ENCODE measurements around the gene FAM53A. TPM values are rescaled to one million over a fixed set of nuclear protein-coding genes. Genes with fewer than 3 reads are reported as not detected.

Gene FAM53A
- total and polyA plus RNA-seq, 2 experiments from 2014 or later, result 7.1 to 11.8 TPM

DNA sequence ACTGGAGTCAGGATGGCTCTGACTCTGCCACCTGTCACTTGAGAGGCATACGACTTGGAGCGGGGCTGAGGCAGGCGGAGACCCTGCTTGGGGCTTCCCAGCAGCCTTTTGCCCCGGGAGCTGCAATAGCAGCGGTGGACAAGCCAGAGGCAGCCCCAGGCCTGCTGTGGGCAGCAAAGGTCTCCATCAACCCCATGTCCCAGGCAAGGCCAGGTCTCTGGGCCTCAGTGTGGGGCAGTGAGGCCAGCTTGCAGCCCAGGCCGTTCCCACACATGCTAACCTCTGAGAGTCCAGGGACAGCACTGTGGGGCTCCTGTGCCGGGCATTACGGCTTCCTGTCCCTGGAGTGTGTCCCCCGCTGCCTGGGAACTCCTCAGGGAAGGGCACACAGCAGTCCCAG is 53.0 kb downstream of the FAM53A start:
- H3K27ac ChIP-seq, result no peak overlapping the region
- H3K9me3 ChIP-seq (ENCODE audit: low read depth), result no peaks in the 10 kb centered on the region
- no peaks in the 10 kb centered on the region for H3K36me3 ChIP-seq
- TF ChIP-seq, protein P1, sequence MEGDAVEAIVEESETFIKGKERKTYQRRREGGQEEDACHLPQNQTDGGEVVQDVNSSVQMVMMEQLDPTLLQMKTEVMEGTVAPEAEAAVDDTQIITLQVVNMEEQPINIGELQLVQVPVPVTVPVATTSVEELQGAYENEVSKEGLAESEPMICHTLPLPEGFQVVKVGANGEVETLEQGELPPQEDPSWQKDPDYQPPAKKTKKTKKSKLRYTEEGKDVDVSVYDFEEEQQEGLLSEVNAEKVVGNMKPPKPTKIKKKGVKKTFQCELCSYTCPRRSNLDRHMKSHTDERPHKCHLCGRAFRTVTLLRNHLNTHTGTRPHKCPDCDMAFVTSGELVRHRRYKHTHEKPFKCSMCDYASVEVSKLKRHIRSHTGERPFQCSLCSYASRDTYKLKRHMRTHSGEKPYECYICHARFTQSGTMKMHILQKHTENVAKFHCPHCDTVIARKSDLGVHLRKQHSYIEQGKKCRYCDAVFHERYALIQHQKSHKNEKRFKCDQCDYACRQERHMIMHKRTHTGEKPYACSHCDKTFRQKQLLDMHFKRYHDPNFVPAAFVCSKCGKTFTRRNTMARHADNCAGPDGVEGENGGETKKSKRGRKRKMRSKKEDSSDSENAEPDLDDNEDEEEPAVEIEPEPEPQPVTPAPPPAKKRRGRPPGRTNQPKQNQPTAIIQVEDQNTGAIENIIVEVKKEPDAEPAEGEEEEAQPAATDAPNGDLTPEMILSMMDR (IDR thresholded peaks at IDR 0.05; ENCODE audit: low read depth, low read length), result no peak
- no peaks in the 10 kb centered on the region for H3K4me1 ChIP-seq (ENCODE audit: low read depth)
- H3K27me3 ChIP-seq, result no peaks in the 10 kb centered on the region
- no peak for DNase-seq (ENCODE audit: low read depth in 1 of 2, low spot score in 1 of 2)
- H3K4me3 ChIP-seq, result no peak overlapping the region

DNA sequence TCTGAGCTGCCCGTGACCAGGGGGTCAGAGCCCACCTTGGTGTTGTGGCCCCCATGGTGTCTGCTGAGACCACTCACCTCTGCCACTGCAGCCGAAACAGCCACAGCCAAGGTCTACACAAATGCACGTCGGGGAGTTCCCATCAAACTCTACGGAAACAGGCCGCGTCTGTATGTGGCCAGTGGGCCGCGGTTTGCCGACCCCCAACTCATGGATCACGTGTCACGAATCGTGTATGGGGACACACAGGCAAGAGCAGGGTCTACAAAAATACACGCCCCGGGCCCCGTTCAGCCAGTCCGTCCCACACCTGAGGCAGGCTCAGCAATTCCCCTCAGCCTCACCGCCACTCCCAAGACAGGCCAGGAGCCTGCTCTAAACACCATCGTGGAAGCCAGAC is 53.8 kb downstream of the FAM53A start:
- TF ChIP-seq, protein P1 (IDR thresholded peaks at IDR 0.05; ENCODE audit: low read depth, low read length), result no peak

DNA sequence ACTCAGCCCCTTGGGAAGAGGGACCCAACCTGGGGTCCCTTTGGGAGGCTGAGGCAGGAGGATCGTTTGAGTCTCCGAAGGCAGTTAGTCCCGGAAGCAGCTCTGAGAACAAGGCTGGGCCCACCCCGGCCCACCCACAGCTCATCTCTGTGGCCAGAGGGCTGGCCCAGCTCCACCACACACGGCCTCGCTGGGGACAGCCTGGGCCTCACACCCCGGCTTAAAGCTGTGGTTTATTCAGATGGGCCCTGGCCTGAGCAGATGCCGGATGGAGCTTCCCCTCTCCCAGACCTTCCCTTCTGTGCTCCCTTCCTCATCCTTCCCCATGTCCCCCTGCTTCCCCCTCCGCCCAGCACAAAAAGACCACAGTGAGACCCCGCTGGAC is 54.4 kb downstream of the FAM53A start:
- no peak overlapping the region for H3K27ac ChIP-seq
- H3K36me3 ChIP-seq, result no peaks in the 10 kb centered on the region

More for the DNA sequence above, 53.8 kb downstream of the FAM53A start:
- no peaks in the 10 kb centered on the region for H3K27me3 ChIP-seq
- no peak for DNase-seq (ENCODE audit: low read depth in 1 of 2, low spot score in 1 of 2)
- H3K36me3 ChIP-seq, result no peaks in the 10 kb centered on the region
- H3K27ac ChIP-seq, result no peak overlapping the region
- no peaks in the 10 kb centered on the region for H3K9me3 ChIP-seq (ENCODE audit: low read depth)
- no peaks in the 10 kb centered on the region for H3K4me1 ChIP-seq (ENCODE audit: low read depth)
- H3K4me3 ChIP-seq, result no peak overlapping the region

DNA sequence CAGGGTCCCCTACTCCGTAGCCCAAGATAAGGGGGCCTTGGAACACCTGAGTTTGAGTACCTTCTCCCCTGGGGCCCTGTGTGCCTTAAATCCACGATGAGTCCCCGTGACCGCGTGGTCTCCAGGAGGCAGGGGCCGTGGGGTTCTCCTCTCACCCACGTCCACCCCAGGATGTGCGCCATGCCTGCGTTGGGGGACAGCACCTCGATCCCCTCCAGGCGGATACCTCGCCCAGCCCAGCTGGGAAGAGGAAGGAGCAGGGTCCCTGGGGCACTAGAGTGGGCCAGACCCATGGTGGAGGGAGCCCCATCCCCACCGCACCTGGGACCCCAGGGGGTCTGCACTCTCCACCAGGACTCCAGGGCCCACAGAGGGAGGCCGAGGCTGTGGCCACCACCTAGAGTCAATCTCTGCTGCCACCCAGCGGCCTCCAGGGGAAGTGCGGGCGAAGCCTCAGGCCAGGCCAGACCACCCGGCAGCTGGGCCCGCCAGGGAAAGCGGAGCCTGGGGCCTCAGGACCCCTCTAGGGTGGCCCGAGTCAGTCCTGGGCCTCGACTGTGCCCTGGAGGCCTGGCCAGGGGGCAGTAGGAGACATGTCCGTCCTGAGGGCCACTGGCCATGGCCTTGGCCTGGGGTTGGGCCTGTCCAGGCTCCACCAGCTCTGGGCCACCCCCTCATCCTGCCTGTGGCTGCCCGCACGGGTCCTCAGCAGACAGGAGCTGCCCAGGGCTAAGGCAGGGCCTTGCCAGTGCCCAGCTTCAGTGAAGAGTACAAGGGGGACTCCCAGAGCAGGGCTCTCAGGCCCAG is 55.0 kb downstream of the FAM53A start:
- Histone ChIP-seq H3K4me1 (ENCODE audit: low read depth) (no peaks in the 10 kb centered on the region), H3K27ac (no peak overlapping the region), H3K9me3 (ENCODE audit: low read depth) (no peaks in the 10 kb centered on the region), H3K27me3 (no peaks in the 10 kb centered on the region), H3K4me3 (no peak overlapping the region), H3K36me3 (no peaks in the 10 kb centered on the region)
- TF ChIP-seq, protein P1 (IDR thresholded peaks at IDR 0.05; ENCODE audit: low read depth, low read length), result peak; percentile 94
- peak; percentile 51 to 73 for DNase-seq (ENCODE audit: low read depth in 1 of 2, low spot score in 1 of 2)

More for the DNA sequence above, 54.4 kb downstream of the FAM53A start:
- DNase-seq (ENCODE audit: low read depth in 1 of 2, low spot score in 1 of 2), result no peak
- TF ChIP-seq, protein P1 (IDR thresholded peaks at IDR 0.05; ENCODE audit: low read depth, low read length), result no peak
- Histone ChIP-seq H3K9me3 (ENCODE audit: low read depth) (no peaks in the 10 kb centered on the region), H3K4me1 (ENCODE audit: low read depth) (no peaks in the 10 kb centered on the region), H3K4me3 (no peak overlapping the region), H3K27me3 (no peaks in the 10 kb centered on the region)

DNA sequence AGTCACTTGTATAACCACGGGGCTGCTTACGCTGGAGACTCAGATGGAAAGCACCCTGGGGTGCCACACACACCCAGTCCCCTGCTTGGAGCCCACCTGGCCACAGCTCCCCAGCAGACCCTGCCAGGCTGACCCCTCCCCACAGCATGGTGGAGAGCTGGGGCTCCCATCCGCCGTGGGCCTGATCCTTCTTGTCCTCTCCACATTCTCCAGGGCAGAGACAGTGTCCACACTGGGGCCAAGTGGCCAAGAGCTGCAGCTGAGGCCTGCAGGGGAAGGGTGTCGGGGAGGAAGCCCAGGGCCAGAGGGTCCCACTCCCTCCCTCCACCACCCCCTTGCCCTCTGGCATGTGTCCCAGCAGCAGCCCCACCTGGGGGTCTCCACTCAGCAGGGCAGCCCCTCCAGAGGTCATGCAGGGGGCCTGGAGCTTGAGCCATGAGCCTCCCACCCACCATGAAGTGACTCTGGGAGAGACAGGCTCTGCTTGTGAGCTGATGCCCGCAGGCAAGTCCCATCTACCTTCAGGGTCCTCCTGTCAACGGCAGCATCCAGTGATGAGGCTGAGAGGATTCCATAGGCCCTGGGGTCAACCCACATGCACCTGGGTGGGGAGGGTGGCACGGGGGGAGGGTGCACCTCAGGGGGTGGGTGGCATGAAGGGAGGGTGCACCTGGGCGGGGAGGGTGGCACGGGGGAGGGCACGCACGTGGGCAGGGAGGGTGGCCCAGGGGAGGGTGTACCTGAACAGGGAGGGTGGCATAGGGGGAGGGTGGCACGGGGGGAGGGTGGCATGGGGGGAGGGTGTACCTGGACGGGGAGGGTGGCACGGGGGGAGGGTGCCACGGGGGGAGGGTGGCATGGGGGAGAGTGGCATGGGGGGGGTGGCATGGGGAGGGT is 56.4 kb downstream of the FAM53A start:
- Histone ChIP-seq H3K4me3 (no peak overlapping the region), H3K27me3 (no peaks in the 10 kb centered on the region), H3K27ac (no peak overlapping the region), H3K4me1 (ENCODE audit: low read depth) (no peaks in the 10 kb centered on the region), H3K9me3 (ENCODE audit: low read depth) (no peaks in the 10 kb centered on the region), H3K36me3 (no peaks in the 10 kb centered on the region)
- DNase-seq (ENCODE audit: low read depth in 1 of 2, low spot score in 1 of 2), result no peak
- TF ChIP-seq, protein P1 (IDR thresholded peaks at IDR 0.05; ENCODE audit: low read depth, low read length), result no peak
